Heart right ventricle (tissue), 16 donors: ENCODE data around the gene CHIT1. TPM values are rescaled to one million over a fixed set of nuclear protein-coding genes. Genes with fewer than 3 reads are reported as not detected.
A peak's percentile ranks its signal among the peaks of the same experiment; 100 is the strongest.
"Not testable (repeated sequence)": the region's sequence is repeated elsewhere in the genome, so short reads cannot be mapped to it uniquely, and the experiment has no call there.

Experiments used
- ATAC-seq, 8 donors: fragments of 200-7000 bp; cut with Tn5 transposase; one replicate each; pipeline ENCODE4 v1.9.1; 2020; ENCODE audit warnings: mild to moderate bottlenecking in 8 of 8, moderate library complexity in 8 of 8, moderate number of reproducible peaks in 1 of 8
- DNase-seq, 2 donors: peaks; one replicate each; pipeline ENCODE4 v3.0.0-alpha.2; 2020
- H3K27ac ChIP-seq, 10 donors: fragments of 200-600 bp; sonication (generic) in 2 of 10; one replicate each; pipeline versions ENCODE4 v1.5.0 to v1.8.0; 2020 to 2022; ENCODE audit warnings: mild to moderate bottlenecking in 3 of 10
- H3K27me3 ChIP-seq, 7 donors: fragments of 200-600 bp; one replicate each; pipeline ENCODE4 v1.8.0; 2021 to 2022; ENCODE audit warnings: mild to moderate bottlenecking in 2 of 7
- H3K36me3 ChIP-seq, 9 donors: fragments of 200-600 bp; sonication (generic) in 1 of 9; one replicate each; pipeline versions ENCODE4 v1.5.0 to v1.8.0; 2020 to 2022; ENCODE audit warnings: mild to moderate bottlenecking in 2 of 9
- H3K4me1 ChIP-seq, 9 donors: fragments of 200-600 bp; sonication (generic) in 1 of 9; one replicate each; pipeline versions ENCODE4 v1.5.0 to v1.8.0; 2020 to 2022; ENCODE audit warnings: mild to moderate bottlenecking in 4 of 9
- H3K4me3 ChIP-seq, 10 donors: fragments of 200-600 bp; sonication (generic) in 2 of 10; one replicate each; pipeline versions ENCODE4 v1.5.0 to v1.8.0; 2020 to 2022; ENCODE audit warnings: mild to moderate bottlenecking in 7 of 10, moderate library complexity in 2 of 10
- H3K9me3 ChIP-seq, 11 donors: fragments of 200-600 bp in 10 of 11; sonication (generic) in 2 of 11; one replicate each; pipeline versions ENCODE4 v1.5.0 to v1.8.0; 2013 to 2022; ENCODE audit warnings: mild to moderate bottlenecking in 2 of 11, control low read depth in 1 of 11, moderate library complexity in 1 of 11
- WGBS, 2 donors: extraction: QIAGEN DNeasy Blood & Tissue Kit; methylation state at CpG; one replicate each; pipeline ENCODE4 v1.1.7; 2013; ENCODE audit warnings: inconsistent platforms in 1 of 2; 5-methylcytosine and 5-hydroxymethylcytosine counted together
- intact Hi-C, 10 donors: fragments of 100-400 bp; cut with DNase I; formaldehyde crosslinking; loops; one replicate each; pipeline versions ENCODE4 v1.11.1 to v1.14.2; 2022
- polyA plus RNA-seq, 2 donors: library from polyadenylated mRNA; stranded (reverse); fragments of 200-250 nt; gene quantifications; one replicate each; pipeline ENCODE4 v1.2.3, GENCODE V29; 2013
- total RNA-seq, 10 donors: library from RNA; stranded (reverse); fragmentation: NEBNext Ultra II Directional in 3 of 10; extraction: Animal tissue kit (Norgen Biotek cat#: 25700) in 3 of 10; gene quantifications; one replicate each; pipeline versions ENCODE4 v1.2.1 to v1.2.4, GENCODE V29; 2021 to 2023
- TF ChIP-seq, protein P1 (sequence below), 9 donors: fragments of 200-600 bp; sonication (generic) in 2 of 9; IDR thresholded peaks; one replicate each; pipeline versions ENCODE4 v1.5.0 to v1.8.0; 2021 to 2022; ENCODE audit warnings: antibody characterized with exemption in 9 of 9, mild to moderate bottlenecking in 5 of 9, moderate library complexity in 1 of 9
- donor health status: Arrhythmogenic right ventricular cardiomyopathy.
- donor health status: ischemic (EF 13 %, LVEDD 7.1; RV severe dilation, severe dysfunction).
- donor health status: healthy with polysubstance abuse.
- donor health status: DM: no; HTN: yes; CAD: no.
- donor health status: DM: no; HTN: no; CAD: no.
- donor health status: ischemic (EF 25% LVEDD 6.9; RV normal size, moderate dysfunction).
- donor health status: ischemic (EF 25% LVEDD 5.7; RV mildly dilated, moderate dysfunction).
- donor health status: healthy.
- donor health status: DM: yes; HTN: yes; CAD: no.
- donor health status: Ischemic cardiomyopathy.
- donor health status: ischemic (EF 35%, LVEDD 5.7; RV mildly dilated, moderate dysfunction).
- donor health status: nonischemic (EF 11% LVEDD 7.7; RV severe dilation, severe dysfunction).
- donor health status: DM: yes; HTN: yes; CAD: no.
- donor health status: PGD.
- donor health status: ischemic (EF 29% LVEDD 5.4; RV normal size, mild dysfunction).
- donor health status: nonischemic (EF 23%, LVEDD 6.1; RV moderate dilation, normal function).

CHIT1 gene
- total and polyA plus RNA-seq, 12 donors, result 0.05 to 1.3 (median 0.28) TPM; not detected in 6

DNA sequence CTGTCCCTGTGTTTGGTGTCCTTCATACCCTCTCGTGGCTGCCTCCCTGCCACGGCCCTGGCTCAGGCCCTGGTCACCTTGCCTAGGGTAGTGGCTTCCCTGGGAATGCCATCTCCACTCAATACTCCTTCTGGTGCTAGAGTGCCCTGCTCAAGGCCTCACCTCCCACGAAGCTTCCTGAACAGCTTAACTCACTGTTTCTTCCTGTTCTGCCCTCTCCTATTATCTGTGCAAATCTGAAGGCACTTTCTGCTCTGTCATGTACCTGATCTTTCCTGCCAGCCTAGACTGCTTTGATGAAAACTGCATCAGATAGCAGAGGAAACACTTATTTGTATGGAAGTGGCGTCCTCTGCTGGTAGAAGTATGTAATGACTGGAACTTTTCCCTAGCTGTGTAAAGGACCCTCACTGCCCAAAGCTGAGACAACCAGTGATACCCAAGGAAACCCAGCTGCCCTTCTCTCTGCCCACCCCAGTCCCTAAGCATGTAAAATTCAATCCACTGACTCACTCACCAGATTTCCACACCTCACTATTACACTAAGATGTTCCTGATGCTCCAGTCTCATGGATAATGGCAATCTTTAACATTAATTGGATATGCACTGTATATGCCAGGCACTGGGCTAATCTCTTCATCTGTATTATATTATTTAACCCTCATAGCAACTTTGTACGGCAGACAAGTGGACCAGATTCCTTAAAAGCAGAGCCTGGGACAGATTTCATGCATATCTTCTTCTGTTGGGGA, 39.6 kb upstream of the CHIT1 start:
- H3K4me1 ChIP-seq, result peaks cover 7 to 42% (median 32%) of the 10 kb centered on the region in 9 donors
- no peak for ATAC-seq
- WGBS, 2 donors, result 30 to 36% methylated on average over 5 of the region's 5 CpGs

DNA sequence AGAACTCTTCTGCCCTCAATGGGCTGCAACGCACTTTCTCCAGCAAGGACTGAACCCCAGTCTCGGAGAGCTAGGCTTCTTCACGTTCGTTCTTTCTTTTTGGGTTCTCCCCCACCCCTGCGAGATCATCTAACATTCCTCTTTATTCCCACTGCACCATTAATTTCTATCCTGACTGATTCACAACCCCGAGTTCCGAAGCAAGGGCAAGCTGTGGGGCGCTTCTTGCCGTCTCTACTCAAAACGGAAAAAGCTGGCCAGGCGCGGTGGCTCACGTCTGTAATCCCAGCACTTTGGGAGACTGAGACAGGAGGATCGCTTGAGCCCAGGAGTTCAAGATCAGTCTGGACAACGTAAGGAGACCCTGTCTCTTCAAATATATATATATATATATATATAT, 38.4 kb upstream of the CHIT1 start:
- ATAC-seq (peak in 2 of 8 donors; percentile 1 to 2), DNase-seq (no peak)
- WGBS, 2 donors, result 43 to 50% methylated on average over 15 of the region's 15 CpGs
- Histone ChIP-seq H3K27me3 (no peaks in the 10 kb centered on the region), H3K27ac (peak overlapping the region; percentile 28 to 92 (median 82)), H3K9me3 (no peaks in the 10 kb centered on the region), H3K4me1 (peaks cover 3 to 30% (median 20%) of the 10 kb centered on the region in 9 donors), H3K36me3 (no peaks in the 10 kb centered on the region), H3K4me3 (peak overlapping the region in 9 of 10 donors; percentile 37 to 65 (median 59))
- intact Hi-C loops, result loop anchor here in 8 of 10 donors (1.0 to 10.0 kb wide), 8 partner anchors 71 to 231 kb away; no protein-coding TSS in a partner anchor
- TF ChIP-seq, protein P1, sequence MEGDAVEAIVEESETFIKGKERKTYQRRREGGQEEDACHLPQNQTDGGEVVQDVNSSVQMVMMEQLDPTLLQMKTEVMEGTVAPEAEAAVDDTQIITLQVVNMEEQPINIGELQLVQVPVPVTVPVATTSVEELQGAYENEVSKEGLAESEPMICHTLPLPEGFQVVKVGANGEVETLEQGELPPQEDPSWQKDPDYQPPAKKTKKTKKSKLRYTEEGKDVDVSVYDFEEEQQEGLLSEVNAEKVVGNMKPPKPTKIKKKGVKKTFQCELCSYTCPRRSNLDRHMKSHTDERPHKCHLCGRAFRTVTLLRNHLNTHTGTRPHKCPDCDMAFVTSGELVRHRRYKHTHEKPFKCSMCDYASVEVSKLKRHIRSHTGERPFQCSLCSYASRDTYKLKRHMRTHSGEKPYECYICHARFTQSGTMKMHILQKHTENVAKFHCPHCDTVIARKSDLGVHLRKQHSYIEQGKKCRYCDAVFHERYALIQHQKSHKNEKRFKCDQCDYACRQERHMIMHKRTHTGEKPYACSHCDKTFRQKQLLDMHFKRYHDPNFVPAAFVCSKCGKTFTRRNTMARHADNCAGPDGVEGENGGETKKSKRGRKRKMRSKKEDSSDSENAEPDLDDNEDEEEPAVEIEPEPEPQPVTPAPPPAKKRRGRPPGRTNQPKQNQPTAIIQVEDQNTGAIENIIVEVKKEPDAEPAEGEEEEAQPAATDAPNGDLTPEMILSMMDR (IDR thresholded peaks at IDR 0.05), result no peak

More for the DNA sequence above, 39.6 kb upstream of the CHIT1 start:
- Histone ChIP-seq H3K27me3 (no peaks in the 10 kb centered on the region), H3K4me3 (no peak overlapping the region), H3K36me3 (no peaks in the 10 kb centered on the region), H3K27ac (peak overlapping the region in 1 of 10 donors; percentile 22), H3K9me3 (no peaks in the 10 kb centered on the region)
- TF ChIP-seq, protein P1 (IDR thresholded peaks at IDR 0.05), result peak; percentile 68 to 96 (median 91)
- intact Hi-C loops, result loop anchor here in 7 of 10 donors (1.0 to 10.0 kb wide), 4 partner anchors 71 to 232 kb away; no protein-coding TSS in a partner anchor
- no peak for DNase-seq

DNA sequence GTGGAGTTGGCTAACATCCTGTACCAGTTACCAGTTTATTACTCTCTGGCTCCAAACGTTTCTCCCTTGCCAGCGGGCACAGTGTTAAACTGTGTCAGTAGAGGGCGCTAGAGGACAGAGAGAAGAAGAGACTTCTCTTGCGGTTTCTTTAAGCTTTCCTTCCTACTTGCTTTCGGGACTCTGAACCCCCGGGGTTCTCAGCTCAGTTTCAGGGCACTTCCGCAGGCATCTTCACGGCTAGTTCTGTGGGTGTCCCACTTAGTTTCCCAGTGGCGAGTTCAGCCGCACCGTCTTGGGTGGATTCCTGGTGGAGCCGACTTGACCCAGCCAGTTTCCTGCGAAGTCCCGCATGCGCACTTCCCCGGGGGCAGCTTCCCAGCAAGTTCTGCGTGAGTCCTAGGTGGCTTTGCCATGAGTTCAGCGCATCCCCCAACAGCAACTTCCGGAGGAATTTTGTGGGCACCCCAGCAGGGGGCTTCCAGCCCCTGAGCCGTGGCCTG, 37.9 kb upstream of the CHIT1 start:
- peak overlapping the region; percentile 28 to 92 (median 82) for H3K27ac ChIP-seq

DNA sequence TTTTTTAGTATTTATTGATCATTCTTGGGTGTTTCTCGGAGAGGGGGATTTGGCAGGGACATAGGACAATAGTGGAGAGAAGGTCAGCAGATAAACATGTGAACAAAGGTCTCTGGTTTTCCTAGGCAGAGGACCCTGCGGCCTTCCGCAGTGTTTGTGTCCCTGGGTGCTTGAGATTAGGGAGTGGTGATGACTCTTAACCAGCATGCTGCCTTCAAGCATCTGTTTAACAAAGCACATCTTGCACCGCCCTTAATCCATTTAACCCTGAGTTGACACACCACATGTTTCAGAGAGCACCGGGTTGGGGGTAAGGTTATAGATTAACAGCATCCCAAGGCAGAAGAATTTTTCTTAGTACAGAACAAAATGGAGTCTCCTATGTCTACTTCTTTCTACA, 36.7 kb upstream of the CHIT1 start:
- not testable (repeated sequence) for H3K27me3 ChIP-seq, DNase-seq, H3K4me3 ChIP-seq, H3K9me3 ChIP-seq, ATAC-seq, H3K27ac ChIP-seq, H3K36me3 ChIP-seq
- WGBS, 2 donors, result 62% methylated on average over 5 of the region's 5 CpGs
- peaks cover 3 to 19% (median 10%) of the 10 kb centered on the region in 9 donors for H3K4me1 ChIP-seq
- intact Hi-C loops, result loop anchor here in 7 of 10 donors (2.0 to 10.0 kb wide), 4 partner anchors 219 to 229 kb away; no protein-coding TSS in a partner anchor

More for the DNA sequence above, 37.9 kb upstream of the CHIT1 start:
- Histone ChIP-seq H3K4me1 (peaks cover 3 to 25% (median 15%) of the 10 kb centered on the region in 9 donors), H3K36me3 (no peaks in the 10 kb centered on the region), H3K4me3 (peak overlapping the region in 9 of 10 donors; percentile 37 to 65 (median 59)), H3K9me3 (no peaks in the 10 kb centered on the region), H3K27me3 (no peaks in the 10 kb centered on the region)
- intact Hi-C loops, result loop anchor here in 8 of 10 donors (1.0 to 10.0 kb wide), 8 partner anchors 72 to 230 kb away; no protein-coding TSS in a partner anchor
- peak; percentile 83 to 87 for DNase-seq
- TF ChIP-seq, protein P1 (IDR thresholded peaks at IDR 0.05), result peak; percentile 85 to 99 (median 95)
- WGBS, 2 donors, result 0 to 1% methylated on average over 20 of the region's 20 CpGs
- ATAC-seq, result peak; percentile 60 to 83 (median 74)
